ENCODE data around the gene PRG3. TPM values are rescaled to one million over a fixed set of nuclear protein-coding genes. Genes with fewer than 3 reads are reported as not detected.

PRG3 gene
- total and polyA plus RNA-seq, 2 experiments from 2014 or later, result not detected

- no peak overlapping the region for H3K4me3 ChIP-seq
- no peak for TF ChIP-seq CTCF (IDR thresholded peaks at IDR 0.05; ENCODE audit: poor library complexity)
- TF ChIP-seq EZH2phosphoT487 (IDR thresholded peaks at IDR 0.05; ENCODE audit: low read depth, severe bottlenecking, unreplicated experiment), result no peak
- TF ChIP-seq EZH2 (IDR thresholded peaks at IDR 0.05; ENCODE audit: borderline replicate concordance), result no peak
- no peaks in the 10 kb centered on the region for H3K9me3 ChIP-seq (ENCODE audit: low read depth)
- no peak overlapping the region for H3K4me2 ChIP-seq
- no peak for DNase-seq (ENCODE audit: low spot score)
- 94% methylated on average over 6 of the region's 6 CpGs for WGBS (ENCODE audit: low lambda C conversion rate, missing lambda C conversion rate)
- no peaks in the 10 kb centered on the region for H3K9me2 ChIP-seq (replicated peaks; ENCODE audit: insufficient read depth)
- peaks cover 5% of the 10 kb centered on the region for H3K79me2 ChIP-seq
- no peak overlapping the region for H3K27ac ChIP-seq
- no peak overlapping the region for H2AFZ ChIP-seq
- H3K27me3 ChIP-seq, result no peaks in the 10 kb centered on the region
- no peaks in the 10 kb centered on the region for H4K20me1 ChIP-seq (ENCODE audit: insufficient read depth, poor library complexity, severe bottlenecking)
- no peaks in the 10 kb centered on the region for H3K36me3 ChIP-seq (replicated peaks; ENCODE audit: insufficient read depth, low read depth)
- peaks cover 2% of the 10 kb centered on the region for H3K4me1 ChIP-seq (ENCODE audit: insufficient read depth)
Observed at GRCh38 chr11:57341250-57341808, 39.6 kb downstream of the PRG3 start.

GRCh38 chr11:57340039-57340615, 40.8 kb downstream of the PRG3 start:
- H3K4me1 ChIP-seq (ENCODE audit: insufficient read depth), result peaks cover 6% of the 10 kb centered on the region
- H3K27ac ChIP-seq, result no peak overlapping the region
- H3K9me3 ChIP-seq (ENCODE audit: low read depth), result no peaks in the 10 kb centered on the region
- peaks cover 14% of the 10 kb centered on the region for H3K79me2 ChIP-seq
- 27% methylated on average over 12 of the region's 12 CpGs for WGBS (ENCODE audit: low lambda C conversion rate, missing lambda C conversion rate)
- peak; percentile 58 for DNase-seq (ENCODE audit: low spot score)
- H4K20me1 ChIP-seq (ENCODE audit: insufficient read depth, poor library complexity, severe bottlenecking), result no peaks in the 10 kb centered on the region
- H3K27me3 ChIP-seq, result no peaks in the 10 kb centered on the region
- no peaks in the 10 kb centered on the region for H3K9me2 ChIP-seq (replicated peaks; ENCODE audit: insufficient read depth)
- H3K36me3 ChIP-seq (replicated peaks; ENCODE audit: insufficient read depth, low read depth), result no peaks in the 10 kb centered on the region
- peak; percentile 33 for TF ChIP-seq CTCF (IDR thresholded peaks at IDR 0.05; ENCODE audit: poor library complexity)
- no peak for TF ChIP-seq EZH2 (IDR thresholded peaks at IDR 0.05; ENCODE audit: borderline replicate concordance)
- no peak overlapping the region for H2AFZ ChIP-seq
- H3K4me2 ChIP-seq, result no peak overlapping the region
- H3K4me3 ChIP-seq, result no peak overlapping the region

GRCh38 chr11:57339328-57339727, 41.6 kb downstream of the PRG3 start:
- H3K4me2 ChIP-seq, result no peak overlapping the region
- H3K4me3 ChIP-seq, result no peak overlapping the region
- H3K9me2 ChIP-seq (replicated peaks; ENCODE audit: insufficient read depth), result no peaks in the 10 kb centered on the region
- H3K9me3 ChIP-seq (ENCODE audit: low read depth), result no peaks in the 10 kb centered on the region
- H3K27ac ChIP-seq, result no peak overlapping the region
- H4K20me1 ChIP-seq (ENCODE audit: insufficient read depth, poor library complexity, severe bottlenecking), result no peaks in the 10 kb centered on the region
- peaks cover 22% of the 10 kb centered on the region for H3K79me2 ChIP-seq
- WGBS (ENCODE audit: low lambda C conversion rate, missing lambda C conversion rate), result 89% methylated on average over 5 of the region's 5 CpGs
- no peak overlapping the region for H2AFZ ChIP-seq
- no peak for DNase-seq (ENCODE audit: low spot score)
- H3K36me3 ChIP-seq (replicated peaks; ENCODE audit: insufficient read depth, low read depth), result no peaks in the 10 kb centered on the region
- peaks cover 13% of the 10 kb centered on the region for H3K4me1 ChIP-seq (ENCODE audit: insufficient read depth)
- TF ChIP-seq EZH2phosphoT487 (IDR thresholded peaks at IDR 0.05; ENCODE audit: low read depth, severe bottlenecking, unreplicated experiment) (no peak), CTCF (IDR thresholded peaks at IDR 0.05; ENCODE audit: poor library complexity) (no peak), EZH2 (IDR thresholded peaks at IDR 0.05; ENCODE audit: borderline replicate concordance) (no peak)
- H3K27me3 ChIP-seq, result no peaks in the 10 kb centered on the region

All from hepatocyte (in vitro differentiated cells).